PC-3 (cell line): ENCODE results near the gene STRIP1. TPM values are rescaled to one million over a fixed set of nuclear protein-coding genes. Genes with fewer than 3 reads are reported as not detected.

Source experiments
- ATAC-seq: fragments of 200-7000 bp; cut with Tn5 transposase; 2 replicates; pipeline ENCODE4 v1.9.1; 2020; ENCODE audit warnings: mild to moderate bottlenecking, moderate library complexity
- BruUV-seq: library from RNA; stranded (reverse); fragments of 400-500 nt; replicated peaks from 2 replicates; lab custom pipeline; 2021; lab: Mats Ljungman, UMichigan
- CTCF ChIA-PET: fragments of 300-600 bp; sonication (Branson Sonifier 250); formaldehyde crosslinking; loops from one replicate; lab custom pipeline; 2022; ENCODE audit warnings: antibody characterized with exemption; lab: Charles Lee
- POLR2A ChIA-PET: fragments of 300-600 bp; sonication (Branson Sonifier 250); formaldehyde crosslinking; loops from one replicate; lab custom pipeline; 2022; ENCODE audit warnings: antibody characterized with exemption; ENCODE audit not compliant: unreplicated experiment; lab: Charles Lee
- DNase-seq: peaks from one replicate; pipeline ENCODE4 v3.0.0-alpha.2; 2015
- H2AFZ ChIP-seq: fragments of 300-600 bp; sonication (generic); 2 replicates; pipeline ENCODE4 v1.6.0; 2016; ENCODE audit warnings: antibody characterized with exemption, low read length
- H3F3A ChIP-seq: fragments of 300-600 bp; sonication (generic); one replicate; pipeline ENCODE4 v1.6.0; 2017; ENCODE audit warnings: antibody characterized with exemption, low read length, control low read depth, mild to moderate bottlenecking; ENCODE audit not compliant: unreplicated experiment
- H3K27ac ChIP-seq: fragments of 300-600 bp; sonication (generic); 2 replicates; pipeline ENCODE4 v1.5.1; 2016; ENCODE audit warnings: mild to moderate bottlenecking, low read length
- H3K27me3 ChIP-seq: fragments of 300-600 bp; sonication (generic); 2 replicates; pipeline ENCODE4 v1.6.1; 2016; ENCODE audit warnings: low read length, mixed read lengths
- H3K36me3 ChIP-seq: fragments of 300-600 bp; sonication (generic); 2 replicates; pipeline ENCODE4 v1.6.1; 2016; ENCODE audit warnings: low read depth, mixed run types, low read length, mixed read lengths
- H3K4me1 ChIP-seq: fragments of 300-600 bp; sonication (generic); 2 replicates; pipeline ENCODE4 v1.5.1; 2016; ENCODE audit warnings: low read length; ENCODE audit not compliant: insufficient read depth
- H3K4me2 ChIP-seq: fragments of 300-600 bp; sonication (generic); 2 replicates; pipeline ENCODE4 v1.6.0; 2016; ENCODE audit warnings: low read length
- H3K4me3 ChIP-seq: fragments of 300-600 bp; sonication (generic); 2 replicates; pipeline ENCODE4 v1.5.1; 2016; ENCODE audit warnings: mild to moderate bottlenecking, low read length, mixed read lengths
- H3K79me2 ChIP-seq: fragments of 300-600 bp; sonication (generic); 2 replicates; pipeline ENCODE4 v1.6.1; 2017; ENCODE audit warnings: low read length, mixed read lengths
- H3K9ac ChIP-seq: fragments of 300-600 bp; sonication (generic); 2 replicates; pipeline ENCODE4 v1.6.0; 2016; ENCODE audit warnings: mild to moderate bottlenecking, low read length
- H3K9me2 ChIP-seq: fragments of 300-600 bp; sonication (generic); replicated peaks from 2 replicates; pipeline ENCODE4 v1.6.1; 2016; ENCODE audit warnings: mixed run types, low read length, mixed read lengths
- H3K9me3 ChIP-seq: fragments of 300-600 bp; sonication (generic); 2 replicates; pipeline ENCODE4 v1.6.1; 2016; ENCODE audit warnings: low read length, mixed read lengths
- H4K20me1 ChIP-seq: fragments of 300-600 bp; sonication (generic); 2 replicates; pipeline ENCODE4 v1.6.1; 2016; ENCODE audit warnings: low read length, mixed read lengths
- EZH2 ChIP-seq: fragments of 300-600 bp; sonication (generic); IDR thresholded peaks from one replicate; pipeline ENCODE4 v1.6.1; 2017; ENCODE audit warnings: antibody characterized with exemption, mild to moderate bottlenecking, low read length; ENCODE audit not compliant: unreplicated experiment
- EZH2phosphoT487 ChIP-seq: fragments of 300-600 bp; sonication (generic); IDR thresholded peaks from 2 replicates; pipeline ENCODE4 v1.6.1; 2018; ENCODE audit warnings: mild to moderate bottlenecking, antibody characterized with exemption, low read length, borderline replicate concordance
- intact Hi-C: fragments of 100-400 bp; cut with micrococcal nuclease; formaldehyde crosslinking; loops from 2 replicates; pipeline ENCODE4 v1.9.0; 2023
- total RNA-seq: library from RNA; depleted of rRNA; stranded (reverse); fragments of >200 nt; gene quantifications from 2 replicates; pipeline ENCODE4 v1.2.3, GENCODE V29; 2014
- TF ChIP-seq, protein P1 (sequence below): fragments of 300-600 bp; sonication (generic); conservative IDR thresholded peaks from 2 replicates; pipeline ENCODE4 v1.5.1; 2017; ENCODE audit warnings: antibody characterized with exemption, low read depth, mild to moderate bottlenecking, low read length

Gene STRIP1
- total RNA-seq, 1 experiment from 2014 or later, result 41.4 TPM

DNA sequence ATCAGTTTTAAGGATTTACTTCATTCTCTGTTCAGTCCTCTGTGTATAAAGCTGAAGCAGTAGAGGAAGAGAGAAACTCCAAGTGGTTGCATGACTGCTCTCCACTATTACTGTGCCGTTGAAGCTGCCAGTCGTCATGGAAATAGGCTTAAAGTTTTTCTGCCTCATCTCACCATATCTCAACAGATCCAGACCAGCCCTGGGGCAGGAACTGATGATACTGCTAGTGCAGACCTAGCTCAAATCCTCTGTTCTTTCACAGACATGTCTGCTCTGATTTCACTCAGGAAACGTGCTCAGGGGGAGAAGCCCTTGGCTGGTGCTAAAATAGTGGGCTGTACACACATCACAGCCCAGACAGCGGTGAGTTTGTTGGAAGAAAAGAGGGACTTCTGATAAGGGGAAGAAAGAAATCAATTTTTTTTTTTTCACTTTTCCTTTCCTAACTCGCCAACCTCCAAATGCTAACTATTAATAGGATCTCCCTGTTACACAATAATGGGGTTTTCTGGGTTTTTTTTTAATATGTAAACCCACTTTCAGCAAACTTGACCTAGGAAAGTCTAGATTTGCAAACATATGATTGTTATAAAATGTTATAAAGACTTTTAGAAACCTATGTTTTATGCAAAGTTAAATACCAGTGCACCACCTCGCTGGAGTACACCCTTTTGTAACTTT is 22.2 kb upstream of the STRIP1 start:
- CTCF ChIA-PET, result interaction anchor here (0.7 to 1.6 kb wide), 4 partner anchors 22 to 235 kb away, joined by 3 to 14 read pairs (median 4); partner anchors contain the start of genes AHCYL1 and STRIP1

DNA sequence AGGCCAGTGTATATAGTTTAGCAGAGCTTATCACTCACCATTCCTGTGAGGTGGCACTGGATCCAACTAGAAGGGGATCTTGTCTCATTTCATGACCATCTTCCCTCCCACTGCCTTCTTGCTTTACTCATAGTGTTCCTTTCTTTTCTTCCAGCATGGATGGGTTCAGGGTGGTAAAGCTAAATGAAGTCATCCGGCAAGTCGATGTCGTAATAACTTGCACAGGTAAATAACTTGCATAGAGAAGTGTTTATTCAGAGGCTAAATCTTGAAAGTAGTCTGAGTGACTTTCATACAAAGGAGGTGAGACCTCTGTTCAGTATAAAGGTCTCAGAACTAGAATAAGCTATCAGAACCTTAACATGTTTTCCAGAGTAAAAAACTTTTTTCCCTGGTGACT is 16.6 kb upstream of the STRIP1 start:
- H3K4me3 ChIP-seq, result no peak overlapping the region
- H3K4me1 ChIP-seq, result peaks cover 6% of the 10 kb centered on the region; the same call in 1 of the 2 replicates
- DNase-seq (no peak), ATAC-seq (no peak)
- H4K20me1 ChIP-seq, result no peaks in the 10 kb centered on the region
- H2AFZ ChIP-seq, result no peak overlapping the region
- no peak overlapping the region for H3K4me2 ChIP-seq
- CTCF ChIA-PET, result no interaction called here
- POLR2A ChIA-PET, result no interaction called here
- H3F3A ChIP-seq, result no peaks in the 10 kb centered on the region
- no peaks in the 10 kb centered on the region for H3K9me3 ChIP-seq
- H3K79me2 ChIP-seq, result no peaks in the 10 kb centered on the region
- no TSS peak for BruUV-seq
- TF ChIP-seq, protein P1, sequence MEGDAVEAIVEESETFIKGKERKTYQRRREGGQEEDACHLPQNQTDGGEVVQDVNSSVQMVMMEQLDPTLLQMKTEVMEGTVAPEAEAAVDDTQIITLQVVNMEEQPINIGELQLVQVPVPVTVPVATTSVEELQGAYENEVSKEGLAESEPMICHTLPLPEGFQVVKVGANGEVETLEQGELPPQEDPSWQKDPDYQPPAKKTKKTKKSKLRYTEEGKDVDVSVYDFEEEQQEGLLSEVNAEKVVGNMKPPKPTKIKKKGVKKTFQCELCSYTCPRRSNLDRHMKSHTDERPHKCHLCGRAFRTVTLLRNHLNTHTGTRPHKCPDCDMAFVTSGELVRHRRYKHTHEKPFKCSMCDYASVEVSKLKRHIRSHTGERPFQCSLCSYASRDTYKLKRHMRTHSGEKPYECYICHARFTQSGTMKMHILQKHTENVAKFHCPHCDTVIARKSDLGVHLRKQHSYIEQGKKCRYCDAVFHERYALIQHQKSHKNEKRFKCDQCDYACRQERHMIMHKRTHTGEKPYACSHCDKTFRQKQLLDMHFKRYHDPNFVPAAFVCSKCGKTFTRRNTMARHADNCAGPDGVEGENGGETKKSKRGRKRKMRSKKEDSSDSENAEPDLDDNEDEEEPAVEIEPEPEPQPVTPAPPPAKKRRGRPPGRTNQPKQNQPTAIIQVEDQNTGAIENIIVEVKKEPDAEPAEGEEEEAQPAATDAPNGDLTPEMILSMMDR, result no peak
- intact Hi-C loops, result no loop called here
- no peak overlapping the region for H3K27ac ChIP-seq
- H3K9ac ChIP-seq, result no peak overlapping the region
- peaks cover 83% of the 10 kb centered on the region for H3K36me3 ChIP-seq
- no peaks in the 10 kb centered on the region for H3K9me2 ChIP-seq
- H3K27me3 ChIP-seq, result no peaks in the 10 kb centered on the region

More for the DNA sequence above, 22.2 kb upstream of the STRIP1 start:
- Histone ChIP-seq H4K20me1 (no peaks in the 10 kb centered on the region), H3K4me1 (no peaks in the 10 kb centered on the region), H3K27ac (no peak overlapping the region), H3K4me2 (no peak overlapping the region), H3K36me3 (peaks cover 58% of the 10 kb centered on the region), H3K27me3 (no peaks in the 10 kb centered on the region), H2AFZ (no peak overlapping the region), H3F3A (no peaks in the 10 kb centered on the region), H3K9ac (no peak overlapping the region), H3K4me3 (no peak overlapping the region), H3K9me3 (no peaks in the 10 kb centered on the region), H3K9me2 (no peaks in the 10 kb centered on the region), H3K79me2 (peaks cover 5% of the 10 kb centered on the region; the same call in 1 of the 2 replicates)
- POLR2A ChIA-PET, result no interaction called here
- no TSS peak for BruUV-seq
- DNase-seq (no peak), ATAC-seq (no peak)
- intact Hi-C loops, result no loop called here
- TF ChIP-seq, protein P1, result no peak
- TF ChIP-seq EZH2phosphoT487, result no peak
- no peak for TF ChIP-seq EZH2

DNA sequence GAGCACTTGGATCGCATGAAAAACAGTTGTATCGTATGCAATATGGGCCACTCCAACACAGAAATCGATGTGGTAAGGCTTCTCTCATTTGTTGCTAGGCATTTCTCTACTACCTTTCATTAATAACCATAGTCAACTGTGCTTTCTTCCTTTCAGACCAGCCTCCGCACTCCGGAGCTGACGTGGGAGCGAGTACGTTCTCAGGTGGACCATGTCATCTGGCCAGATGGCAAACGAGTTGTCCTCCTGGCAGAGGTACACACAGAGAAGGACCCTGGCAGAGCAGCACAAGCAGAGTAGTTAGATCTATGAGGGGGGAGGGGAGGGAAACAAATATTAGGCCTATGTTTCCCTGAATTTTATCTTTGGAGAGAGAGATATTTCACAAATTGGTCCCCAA is 16.0 kb upstream of the STRIP1 start:
- no TSS peak for BruUV-seq
- intact Hi-C loops, result no loop called here
- Histone ChIP-seq H3K27ac (no peak overlapping the region), H3F3A (no peaks in the 10 kb centered on the region), H3K4me2 (no peak overlapping the region), H4K20me1 (no peaks in the 10 kb centered on the region), H3K79me2 (no peaks in the 10 kb centered on the region), H3K9me3 (no peaks in the 10 kb centered on the region), H3K27me3 (no peaks in the 10 kb centered on the region), H2AFZ (no peak overlapping the region), H3K4me1 (peaks cover 6% of the 10 kb centered on the region; the same call in 1 of the 2 replicates), H3K4me3 (no peak overlapping the region), H3K36me3 (peaks cover 84% of the 10 kb centered on the region), H3K9me2 (no peaks in the 10 kb centered on the region), H3K9ac (no peak overlapping the region)
- no peak for DNase-seq
- TF ChIP-seq EZH2 (no peak), EZH2phosphoT487 (no peak)
- TF ChIP-seq, protein P1, result no peak
- ChIA-PET POLR2A (no interaction called here), CTCF (no interaction called here)
- no peak for ATAC-seq
